ENCODE data around the gene VPS72. TPM values are rescaled to one million over a fixed set of nuclear protein-coding genes. Genes with fewer than 3 reads are reported as not detected.

The VPS72 gene
- polyA plus RNA-seq, 1 donor (not counting 4 experiments of a cell fraction or from before 2014, with no cell fraction given) = 69.9 TPM

DNA sequence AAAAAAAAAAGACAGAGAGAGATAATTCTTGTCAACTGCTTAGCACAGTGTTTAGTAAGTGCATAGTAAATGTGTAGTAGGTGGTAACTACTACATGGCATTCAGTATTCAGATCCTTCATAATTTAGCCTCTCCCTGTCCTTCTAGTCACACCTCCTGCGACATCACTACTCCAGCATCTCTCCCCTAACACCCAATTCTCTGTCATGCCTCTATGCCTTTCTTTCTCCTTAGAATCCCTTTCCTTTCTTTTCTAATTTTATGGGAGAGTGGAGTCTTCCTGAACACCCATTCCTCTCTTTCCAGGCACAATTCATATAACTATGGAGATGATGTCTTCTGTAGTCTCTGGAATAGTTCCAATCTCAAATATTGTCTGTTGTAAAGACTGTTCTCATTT lies 3.9 kb upstream of the VPS72 start:
- Histone ChIP-seq H3K9me1 (ENCODE audit: control insufficient read depth, extremely low read depth, insufficient read depth, low read length) (no peaks in the 10 kb centered on the region), H3K27ac (ENCODE audit: control insufficient read depth, insufficient read depth, low read length) (peak overlapping the region; percentile 94), H3K9ac (ENCODE audit: control insufficient read depth, extremely low read depth, insufficient read depth, low read length) (no peak overlapping the region), H4K20me1 (ENCODE audit: control insufficient read depth, extremely low read depth, insufficient read depth, low read length) (no peaks in the 10 kb centered on the region), H3K4me1 (ENCODE audit: control insufficient read depth, extremely low read depth, insufficient read depth, low read length) (peaks cover 27% of the 10 kb centered on the region), H3K36me3 (ENCODE audit: control insufficient read depth in 2 of 2, extremely low read depth in 1 of 2, insufficient read depth in 2 of 2, low read length in 2 of 2) (no peaks in the 10 kb centered on the region), H3K79me2 (ENCODE audit: control insufficient read depth, insufficient read depth, low read length) (peaks cover 16% of the 10 kb centered on the region), H2AFZ (ENCODE audit: control insufficient read depth, low read length) (no peak overlapping the region), H3K4me2 (ENCODE audit: control insufficient read depth, extremely low read depth, insufficient read depth, low read depth, low read length) (peak overlapping the region; percentile 46), H3K4me3 (ENCODE audit: control insufficient read depth in 2 of 3, extremely low read depth in 1 of 3, insufficient read depth in 2 of 3, low read depth in 1 of 3, low read length in 3 of 3) (no peak overlapping the region), H3K9me3 (ENCODE audit: control insufficient read depth, low read depth, low read length) (no peaks in the 10 kb centered on the region), H3K27me3 (ENCODE audit: control insufficient read depth, extremely low read depth, insufficient read depth, low read length) (no peaks in the 10 kb centered on the region)
- DNase-seq (ENCODE audit: low read depth, low spot score) (no peak), FAIRE-seq (no peak)
- dilution Hi-C loops (cut with MboI; ENCODE audit: extremely low pct_ligation_motif_present, low sequenced_read_pairs) = no loop called here
- TF ChIP-seq, protein P1, sequence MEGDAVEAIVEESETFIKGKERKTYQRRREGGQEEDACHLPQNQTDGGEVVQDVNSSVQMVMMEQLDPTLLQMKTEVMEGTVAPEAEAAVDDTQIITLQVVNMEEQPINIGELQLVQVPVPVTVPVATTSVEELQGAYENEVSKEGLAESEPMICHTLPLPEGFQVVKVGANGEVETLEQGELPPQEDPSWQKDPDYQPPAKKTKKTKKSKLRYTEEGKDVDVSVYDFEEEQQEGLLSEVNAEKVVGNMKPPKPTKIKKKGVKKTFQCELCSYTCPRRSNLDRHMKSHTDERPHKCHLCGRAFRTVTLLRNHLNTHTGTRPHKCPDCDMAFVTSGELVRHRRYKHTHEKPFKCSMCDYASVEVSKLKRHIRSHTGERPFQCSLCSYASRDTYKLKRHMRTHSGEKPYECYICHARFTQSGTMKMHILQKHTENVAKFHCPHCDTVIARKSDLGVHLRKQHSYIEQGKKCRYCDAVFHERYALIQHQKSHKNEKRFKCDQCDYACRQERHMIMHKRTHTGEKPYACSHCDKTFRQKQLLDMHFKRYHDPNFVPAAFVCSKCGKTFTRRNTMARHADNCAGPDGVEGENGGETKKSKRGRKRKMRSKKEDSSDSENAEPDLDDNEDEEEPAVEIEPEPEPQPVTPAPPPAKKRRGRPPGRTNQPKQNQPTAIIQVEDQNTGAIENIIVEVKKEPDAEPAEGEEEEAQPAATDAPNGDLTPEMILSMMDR (optimal IDR thresholded peaks at IDR 0.05 in 1 of 3, IDR thresholded peaks at IDR 0.05 in 1 of 3, conservative IDR thresholded peaks at IDR 0.05 in 1 of 3; ENCODE audit: extremely low read depth in 1 of 3, insufficient read depth in 2 of 3, low read length in 3 of 3) = no peak
- no peak for TF ChIP-seq EZH2 (IDR thresholded peaks at IDR 0.05; ENCODE audit: low read length)

DNA sequence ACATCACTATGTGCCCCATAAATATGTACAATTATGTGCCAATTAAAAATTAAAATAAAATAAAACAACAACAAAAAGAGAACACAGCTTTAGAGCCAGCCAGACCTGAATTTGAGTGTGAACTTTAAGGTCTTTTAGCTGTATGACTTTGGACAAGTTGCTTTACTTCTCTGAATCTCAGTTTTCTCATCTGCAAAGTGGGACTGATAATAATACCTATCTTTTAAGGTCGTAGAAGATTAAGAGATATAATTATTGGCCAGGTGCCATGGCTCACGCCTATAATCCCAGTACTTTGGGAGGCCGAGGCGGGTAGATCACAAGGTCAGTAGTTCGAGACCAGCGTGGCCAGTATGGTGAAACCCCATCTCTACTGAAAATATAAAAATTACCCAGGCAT lies 3.3 kb upstream of the VPS72 start:
- H3K9ac ChIP-seq (ENCODE audit: control insufficient read depth, extremely low read depth, insufficient read depth, low read length) = no peak overlapping the region
- H3K27ac ChIP-seq (ENCODE audit: control insufficient read depth, insufficient read depth, low read length) = no peak overlapping the region
- no peak for DNase-seq (ENCODE audit: low read depth, low spot score)
- H3K4me1 ChIP-seq (ENCODE audit: control insufficient read depth, extremely low read depth, insufficient read depth, low read length) = peaks cover 32% of the 10 kb centered on the region
- TF ChIP-seq EZH2 (IDR thresholded peaks at IDR 0.05; ENCODE audit: low read length) = no peak
- TF ChIP-seq, protein P1 (optimal IDR thresholded peaks at IDR 0.05 in 1 of 3, IDR thresholded peaks at IDR 0.05 in 1 of 3, conservative IDR thresholded peaks at IDR 0.05 in 1 of 3; ENCODE audit: extremely low read depth in 1 of 3, insufficient read depth in 2 of 3, low read length in 3 of 3) = no peak
- no peak for FAIRE-seq
- H3K36me3 ChIP-seq (ENCODE audit: control insufficient read depth in 2 of 2, extremely low read depth in 1 of 2, insufficient read depth in 2 of 2, low read length in 2 of 2) = no peaks in the 10 kb centered on the region
- dilution Hi-C loops (cut with MboI; ENCODE audit: extremely low pct_ligation_motif_present, low sequenced_read_pairs) = no loop called here
- H3K79me2 ChIP-seq (ENCODE audit: control insufficient read depth, insufficient read depth, low read length) = peaks cover 17% of the 10 kb centered on the region
- no peak overlapping the region for H2AFZ ChIP-seq (ENCODE audit: control insufficient read depth, low read length)
- H3K9me1 ChIP-seq (ENCODE audit: control insufficient read depth, extremely low read depth, insufficient read depth, low read length) = no peaks in the 10 kb centered on the region
- H3K4me2 ChIP-seq (ENCODE audit: control insufficient read depth, extremely low read depth, insufficient read depth, low read depth, low read length) = no peak overlapping the region
- no peak overlapping the region for H3K4me3 ChIP-seq (ENCODE audit: control insufficient read depth in 2 of 3, extremely low read depth in 1 of 3, insufficient read depth in 2 of 3, low read depth in 1 of 3, low read length in 3 of 3)
- no peaks in the 10 kb centered on the region for H4K20me1 ChIP-seq (ENCODE audit: control insufficient read depth, extremely low read depth, insufficient read depth, low read length)
- no peaks in the 10 kb centered on the region for H3K9me3 ChIP-seq (ENCODE audit: control insufficient read depth, low read depth, low read length)
- no peaks in the 10 kb centered on the region for H3K27me3 ChIP-seq (ENCODE audit: control insufficient read depth, extremely low read depth, insufficient read depth, low read length)

Data from keratinocyte (primary cell).